T-cell (primary cell): Measurements from ENCODE around the gene NHSL1. TPM values are rescaled to one million over a fixed set of nuclear protein-coding genes. Genes with fewer than 3 reads are reported as not detected.

Source experiments
- ATAC-seq, 4 experiments: fragments of 200-7000 bp in 3 of 4; fragments of 150-1000 bp in 1 of 4; cut with Tn5 transposase; replicated peaks in 1 of 4; 1 replicate in 3 of 4; 2 replicates in 1 of 4; pipeline ENCODE4 v1.10.0; 2021; ENCODE audit warnings: moderate library complexity in 3 of 4, mild to moderate bottlenecking in 2 of 4, moderate number of reproducible peaks in 1 of 4
- CTCF ChIA-PET, 2 donors: fragments of 300-600 bp; sonication (Branson Sonifier 250); formaldehyde crosslinking; loops; one replicate each; lab custom pipeline; 2022; ENCODE audit warnings: antibody characterized with exemption in 2 of 2; lab: Charles Lee
- POLR2A ChIA-PET, 2 donors: fragments of 300-600 bp; sonication (Branson Sonifier 250); formaldehyde crosslinking; loops; one replicate each; lab custom pipeline; 2022; ENCODE audit warnings: antibody characterized with exemption in 2 of 2; lab: Charles Lee
- DNase-seq, 35 experiments: peaks; one replicate each; pipeline versions ENCODE4 v3.0.0 to v3.0.0-alpha.2; 2013 to 2023
- H3K27ac ChIP-seq: one replicate; pipeline ENCODE4 v1.5.1; 2013; ENCODE audit warnings: low read length
- H3K27me3 ChIP-seq, 2 experiments: replicated peaks in 1 of 2; 1 replicate in 1 of 2; 2 replicates in 1 of 2; pipeline versions ENCODE4 v1.6.1 to v1.7.0; 2013; ENCODE audit warnings: low read length in 1 of 2, mixed read lengths in 1 of 2; ENCODE audit not compliant: control insufficient read depth in 2 of 2, insufficient read depth in 2 of 2; ENCODE audit errors: extremely low read depth in 1 of 2
- H3K36me3 ChIP-seq, 2 donors: 1 replicate in 1 of 2; 2 replicates in 1 of 2; pipeline versions ENCODE4 v1.6.1 to v1.7.0; 2013; ENCODE audit warnings: low read length in 1 of 2; ENCODE audit not compliant: control insufficient read depth in 2 of 2, insufficient read depth in 1 of 2; ENCODE audit errors: extremely low read depth in 1 of 2
- H3K4me1 ChIP-seq, 2 experiments: 1 replicate in 1 of 2; 2 replicates in 1 of 2; pipeline versions ENCODE4 v1.6.1 to v1.7.0; 2013; ENCODE audit warnings: low read length in 2 of 2, mixed read lengths in 1 of 2; ENCODE audit not compliant: insufficient read depth in 2 of 2, control insufficient read depth in 1 of 2; ENCODE audit errors: extremely low read depth in 1 of 2
- H3K4me3 ChIP-seq, 2 donors: 1 replicate in 1 of 2; 2 replicates in 1 of 2; pipeline versions ENCODE4 v1.5.1 to v1.7.0; 2013; ENCODE audit warnings: mild to moderate bottlenecking in 2 of 2, low read length in 1 of 2, moderate library complexity in 1 of 2; ENCODE audit not compliant: control insufficient read depth in 1 of 2; ENCODE audit errors: extremely low read depth in 1 of 2
- H3K9me3 ChIP-seq: 2 replicates; pipeline ENCODE4 v1.7.0; 2013
- H3K27ac Mint-ChIP-seq, 2 donors: one replicate each; pipeline ENCODE4 v1.8.0; 2020 to 2021; ENCODE audit warnings: mild to moderate bottlenecking in 2 of 2, mixed read lengths in 2 of 2
- H3K27me3 Mint-ChIP-seq, 2 donors: one replicate each; pipeline ENCODE4 v1.8.0; 2021 to 2022; ENCODE audit warnings: mixed read lengths in 2 of 2
- H3K36me3 Mint-ChIP-seq: one replicate; pipeline ENCODE4 v1.8.0; 2021; ENCODE audit warnings: mixed read lengths
- H3K4me1 Mint-ChIP-seq, 3 donors: one replicate each; pipeline ENCODE4 v1.8.0; 2020 to 2022; ENCODE audit warnings: mixed read lengths in 3 of 3, mild to moderate bottlenecking in 1 of 3
- H3K4me3 Mint-ChIP-seq, 3 donors: one replicate each; pipeline ENCODE4 v1.8.0; 2020 to 2022; ENCODE audit warnings: mild to moderate bottlenecking in 3 of 3, mixed read lengths in 3 of 3, moderate library complexity in 3 of 3
- H3K9me3 Mint-ChIP-seq, 3 donors: one replicate each; pipeline ENCODE4 v1.8.0; 2020 to 2022; ENCODE audit warnings: mixed read lengths in 3 of 3
- WGBS: methylation state at CpG from one replicate; pipeline ENCODE4 v1.1.5; 2013; ENCODE audit warnings: missing lambda C conversion rate; ENCODE audit not compliant: insufficient coverage; 5-methylcytosine and 5-hydroxymethylcytosine counted together
- total RNA-seq, 35 experiments: library from RNA in 6 of 35; stranded (reverse) in 6 of 35; fragments of 120-200 nt in 1 of 35; gene quantifications; one replicate each; pipeline versions ENCODE4 v1.2.1 to v1.2.4 and lab custom pipeline; 2013 to 2026

Gene NHSL1
- total RNA-seq, 5 donors from 2014 or later (not counting 1 experiment from before 2014, with no cell fraction given) = 0.08 to 0.64 (median 0.46) TPM

DNA sequence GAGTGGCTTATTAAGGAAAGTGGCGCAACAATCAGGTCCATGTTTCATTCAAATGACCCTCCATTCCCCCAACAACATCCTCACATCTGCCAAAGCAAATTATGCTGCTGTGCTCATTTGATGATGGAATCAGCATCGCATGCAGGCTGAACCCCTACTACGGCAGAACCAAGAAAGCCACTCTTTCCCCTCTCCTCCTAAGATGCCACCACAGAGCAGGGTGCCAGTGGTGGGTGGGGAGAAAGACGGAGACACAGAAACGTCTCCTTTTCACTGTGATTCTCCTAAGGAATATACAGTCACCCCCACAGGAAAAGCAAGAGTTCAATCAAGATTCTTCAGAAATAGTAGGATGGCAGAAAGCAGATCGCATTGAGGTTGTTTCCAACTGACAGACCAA lies 78.2 kb downstream of the NHSL1 start:
- ChIA-PET CTCF (interaction anchor here in 1 of 2 donors (0.6 kb wide), 1 partner anchor 339 kb away, joined by 3 read pairs; no protein-coding TSS in a partner anchor), POLR2A (no interaction called here)
- no peak for ATAC-seq
- no peak overlapping the region for H3K27ac ChIP-seq
- peaks cover 0 to 4% (median 0%) of the 10 kb centered on the region in 3 donors for H3K9me3 Mint-ChIP-seq
- H3K36me3 Mint-ChIP-seq = peaks cover 32% of the 10 kb centered on the region
- H3K4me3 ChIP-seq = no peak overlapping the region
- no peak overlapping the region for H3K4me3 Mint-ChIP-seq
- no CpG with 5 or more reads among the region's 6 CpGs for WGBS
- H3K27me3 ChIP-seq = no peaks in the 10 kb centered on the region
- H3K27ac Mint-ChIP-seq = no peak overlapping the region
- H3K27me3 Mint-ChIP-seq = no peaks in the 10 kb centered on the region
- DNase-seq = no peak
- peaks cover 0 to 8% (median 3%) of the 10 kb centered on the region in 3 donors for H3K4me1 Mint-ChIP-seq
- no peaks in the 10 kb centered on the region for H3K9me3 ChIP-seq
- H3K36me3 ChIP-seq = peaks cover 6 to 23% of the 10 kb centered on the region in 2 donors
- H3K4me1 ChIP-seq = no peaks in the 10 kb centered on the region

DNA sequence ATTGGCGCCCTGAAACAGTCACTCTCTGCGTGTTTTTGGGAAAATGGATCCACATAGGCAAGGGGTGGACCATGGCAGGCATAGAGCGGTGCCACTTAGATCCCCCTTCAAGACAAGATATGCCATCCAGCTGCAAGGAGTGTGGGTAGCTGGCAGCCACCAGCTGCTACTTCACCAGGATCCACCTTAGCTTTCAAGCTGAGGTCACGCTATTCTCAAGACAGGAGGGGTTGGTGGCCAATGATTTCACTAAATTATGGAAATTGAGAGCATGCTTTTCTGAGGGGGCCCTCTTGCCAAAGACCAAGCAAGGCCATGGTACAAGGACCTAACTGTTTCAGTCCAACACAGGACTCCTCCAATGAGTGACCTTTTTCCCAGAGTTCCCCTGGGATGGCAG lies 78.9 kb downstream of the NHSL1 start:
- Histone ChIP-seq H3K27ac (no peak overlapping the region), H3K9me3 (no peaks in the 10 kb centered on the region), H3K4me1 (no peaks in the 10 kb centered on the region), H3K36me3 (peaks cover 6 to 28% of the 10 kb centered on the region in 2 donors), H3K27me3 (no peaks in the 10 kb centered on the region), H3K4me3 (no peak overlapping the region)
- peaks cover 0 to 4% (median 0%) of the 10 kb centered on the region in 3 donors for H3K9me3 Mint-ChIP-seq
- ATAC-seq = no peak
- H3K36me3 Mint-ChIP-seq = peaks cover 37% of the 10 kb centered on the region
- H3K27me3 Mint-ChIP-seq = no peaks in the 10 kb centered on the region
- POLR2A ChIA-PET = no interaction called here
- H3K4me3 Mint-ChIP-seq = no peak overlapping the region
- 86% methylated on average over 1 of the region's 4 CpGs for WGBS
- H3K4me1 Mint-ChIP-seq = peaks cover 0 to 8% (median 3%) of the 10 kb centered on the region in 3 donors
- no peak overlapping the region for H3K27ac Mint-ChIP-seq
- CTCF ChIA-PET = interaction anchor here (0.6 to 0.8 kb wide), 2 partner anchors 9 to 339 kb away, joined by 3 read pairs; no protein-coding TSS in a partner anchor
- no peak for DNase-seq

- Mint-ChIP-seq H3K9me3 (peaks cover 0 to 4% (median 0%) of the 10 kb centered on the region in 3 donors), H3K27me3 (no peaks in the 10 kb centered on the region), H3K4me3 (no peak overlapping the region), H3K36me3 (peaks cover 41% of the 10 kb centered on the region), H3K27ac (no peak overlapping the region), H3K4me1 (peaks cover 0 to 8% (median 3%) of the 10 kb centered on the region in 3 donors)
- WGBS = 96% methylated on average over 3 of the region's 3 CpGs
- no peaks in the 10 kb centered on the region for H3K9me3 ChIP-seq
- DNase-seq = no peak
- H3K27me3 ChIP-seq = no peaks in the 10 kb centered on the region
- ChIA-PET POLR2A (interaction anchor here in 1 of 2 donors (0.6 kb wide), 1 partner anchor 86 kb away, joined by 3 read pairs; no protein-coding TSS in a partner anchor), CTCF (interaction anchor here in 1 of 2 donors (0.8 kb wide), 1 partner anchor 10 kb away, joined by 3 read pairs; no protein-coding TSS in a partner anchor)
- no peaks in the 10 kb centered on the region for H3K4me1 ChIP-seq
- no peak overlapping the region for H3K4me3 ChIP-seq
- no peak for ATAC-seq
- H3K27ac ChIP-seq = no peak overlapping the region
- H3K36me3 ChIP-seq = peaks cover 6 to 32% of the 10 kb centered on the region in 2 donors
These were observed 79.5 kb downstream of the NHSL1 start for GRCh38 chr6:138419766-138420165.

- H3K27me3 ChIP-seq = no peaks in the 10 kb centered on the region
- no peak overlapping the region for H3K27ac ChIP-seq
- POLR2A ChIA-PET = no interaction called here
- Mint-ChIP-seq H3K4me1 (peaks cover 0 to 3% (median 3%) of the 10 kb centered on the region in 3 donors), H3K27me3 (no peaks in the 10 kb centered on the region), H3K27ac (no peak overlapping the region), H3K4me3 (no peak overlapping the region), H3K9me3 (peaks cover 0 to 4% (median 0%) of the 10 kb centered on the region in 3 donors), H3K36me3 (peaks cover 52% of the 10 kb centered on the region)
- DNase-seq = no peak
- 100% methylated on average over 1 of the region's 3 CpGs for WGBS
- peaks cover 6 to 43% of the 10 kb centered on the region in 2 donors for H3K36me3 ChIP-seq
- no peaks in the 10 kb centered on the region for H3K9me3 ChIP-seq
- H3K4me3 ChIP-seq = no peak overlapping the region
- ATAC-seq = no peak
- H3K4me1 ChIP-seq = no peaks in the 10 kb centered on the region
- CTCF ChIA-PET = interaction anchor here in 1 of 2 donors (1.2 kb wide), 1 partner anchor 99 kb away, joined by 3 read pairs; no protein-coding TSS in a partner anchor
These were observed 81.1 kb downstream of the NHSL1 start for GRCh38 chr6:138418118-138418742.

DNA sequence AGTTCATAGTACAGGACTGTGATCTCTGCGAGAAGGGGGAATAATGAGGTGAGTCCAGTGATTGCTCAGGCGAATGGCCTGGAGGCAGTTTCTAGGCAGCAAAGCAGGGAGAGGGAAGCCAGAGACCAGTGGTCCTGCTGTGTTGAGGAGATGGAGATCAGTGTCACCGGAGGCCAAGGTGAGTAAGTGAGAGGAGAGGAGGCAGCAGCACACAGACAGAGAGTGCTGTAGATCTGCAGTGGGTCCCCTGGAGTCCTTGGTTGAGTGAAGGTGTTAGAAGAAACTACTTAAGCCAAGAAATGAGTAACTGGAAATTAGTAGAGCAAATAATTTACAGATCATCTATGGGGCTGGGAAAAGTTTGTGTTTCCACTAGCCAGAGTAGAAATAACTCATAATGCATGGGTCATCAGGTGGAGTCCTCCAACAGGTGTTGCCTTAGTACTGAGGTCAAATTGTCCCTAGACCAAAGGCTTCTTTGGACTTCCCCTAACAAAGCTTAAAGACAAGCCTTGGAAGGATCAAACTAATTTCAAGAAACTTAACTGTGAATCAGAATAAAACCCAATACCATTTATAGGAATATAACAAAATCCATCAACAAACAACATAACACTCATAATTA lies 81.7 kb downstream of the NHSL1 start:
- H3K4me3 Mint-ChIP-seq = no peak overlapping the region
- H3K9me3 ChIP-seq = no peaks in the 10 kb centered on the region
- no peaks in the 10 kb centered on the region for H3K27me3 ChIP-seq
- POLR2A ChIA-PET = no interaction called here
- no peaks in the 10 kb centered on the region for H3K27me3 Mint-ChIP-seq
- peaks cover 6 to 48% of the 10 kb centered on the region in 2 donors for H3K36me3 ChIP-seq
- WGBS = 84% methylated on average over 3 of the region's 3 CpGs
- no peak overlapping the region for H3K4me3 ChIP-seq
- DNase-seq (no peak), ATAC-seq (no peak)
- H3K36me3 Mint-ChIP-seq = peaks cover 57% of the 10 kb centered on the region
- H3K4me1 ChIP-seq = no peaks in the 10 kb centered on the region
- CTCF ChIA-PET = interaction anchor here in 1 of 2 donors (1.2 kb wide), 1 partner anchor 100 kb away, joined by 3 read pairs; no protein-coding TSS in a partner anchor
- H3K4me1 Mint-ChIP-seq = no peaks in the 10 kb centered on the region
- H3K27ac Mint-ChIP-seq = no peak overlapping the region
- no peak overlapping the region for H3K27ac ChIP-seq
- peaks cover 0 to 4% (median 0%) of the 10 kb centered on the region in 3 donors for H3K9me3 Mint-ChIP-seq

- ChIA-PET CTCF (interaction anchor here in 1 of 2 donors (1.4 kb wide), 1 partner anchor 95 kb away, joined by 5 read pairs; no protein-coding TSS in a partner anchor), POLR2A (interaction anchor here in 1 of 2 donors (1.0 kb wide), 1 partner anchor 11 kb away, joined by 4 read pairs; no protein-coding TSS in a partner anchor)
- H3K4me3 Mint-ChIP-seq = no peak overlapping the region
- H3K9me3 Mint-ChIP-seq = peaks cover 0 to 4% (median 0%) of the 10 kb centered on the region in 3 donors
- Histone ChIP-seq H3K9me3 (no peaks in the 10 kb centered on the region), H3K4me3 (no peak overlapping the region), H3K27me3 (no peaks in the 10 kb centered on the region), H3K27ac (no peak overlapping the region), H3K36me3 (peaks cover 8 to 59% of the 10 kb centered on the region in 2 donors), H3K4me1 (no peaks in the 10 kb centered on the region)
- DNase-seq (no peak), ATAC-seq (no peak)
- H3K27me3 Mint-ChIP-seq = no peaks in the 10 kb centered on the region
- H3K4me1 Mint-ChIP-seq = peaks cover 0 to 3% (median 2%) of the 10 kb centered on the region in 3 donors
- WGBS = 95% methylated on average over 4 of the region's 4 CpGs
- peaks cover 65% of the 10 kb centered on the region for H3K36me3 Mint-ChIP-seq
- H3K27ac Mint-ChIP-seq = no peak overlapping the region
These were observed 83.1 kb downstream of the NHSL1 start for GRCh38 chr6:138416206-138416605.
